Measurements from ENCODE around the gene TASP1. TPM values are rescaled to one million over a fixed set of nuclear protein-coding genes. Genes with fewer than 3 reads are reported as not detected.
A peak's percentile ranks its signal among the peaks of the same experiment; 100 is the strongest.

The TASP1 gene
- total RNA-seq, 1 donor = 6.5 TPM

DNA sequence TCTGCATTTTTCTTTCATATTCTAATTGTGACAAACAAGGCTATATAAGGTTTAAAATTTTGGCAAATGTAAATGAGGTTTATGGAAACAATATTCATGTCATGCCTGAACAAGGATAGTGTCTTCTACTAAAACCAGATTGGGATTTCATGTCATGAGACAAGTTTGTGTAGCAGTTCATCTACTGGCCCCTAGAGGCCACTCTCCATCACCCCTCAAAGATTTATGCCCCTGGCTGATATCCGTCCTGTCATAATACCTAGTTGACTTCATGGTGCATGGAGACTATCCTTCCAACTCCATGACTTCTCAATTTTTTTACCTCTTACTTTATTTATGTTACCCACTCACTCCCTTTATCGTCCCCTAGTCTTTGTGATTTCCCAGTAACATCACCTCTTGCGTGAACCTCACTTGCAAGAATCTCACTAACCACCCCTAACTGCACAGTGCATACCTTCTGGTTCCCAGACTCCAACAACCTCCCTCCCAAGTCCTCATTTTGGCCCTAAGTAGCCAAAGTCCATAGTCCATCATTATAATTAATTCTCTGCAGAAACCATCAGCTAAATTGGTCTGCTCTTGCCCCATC is 179.8 kb downstream of the TASP1 start:
- H3K4me3 ChIP-seq (ENCODE audit: low read depth, low read length) = no peak overlapping the region
- TF ChIP-seq, protein P1, sequence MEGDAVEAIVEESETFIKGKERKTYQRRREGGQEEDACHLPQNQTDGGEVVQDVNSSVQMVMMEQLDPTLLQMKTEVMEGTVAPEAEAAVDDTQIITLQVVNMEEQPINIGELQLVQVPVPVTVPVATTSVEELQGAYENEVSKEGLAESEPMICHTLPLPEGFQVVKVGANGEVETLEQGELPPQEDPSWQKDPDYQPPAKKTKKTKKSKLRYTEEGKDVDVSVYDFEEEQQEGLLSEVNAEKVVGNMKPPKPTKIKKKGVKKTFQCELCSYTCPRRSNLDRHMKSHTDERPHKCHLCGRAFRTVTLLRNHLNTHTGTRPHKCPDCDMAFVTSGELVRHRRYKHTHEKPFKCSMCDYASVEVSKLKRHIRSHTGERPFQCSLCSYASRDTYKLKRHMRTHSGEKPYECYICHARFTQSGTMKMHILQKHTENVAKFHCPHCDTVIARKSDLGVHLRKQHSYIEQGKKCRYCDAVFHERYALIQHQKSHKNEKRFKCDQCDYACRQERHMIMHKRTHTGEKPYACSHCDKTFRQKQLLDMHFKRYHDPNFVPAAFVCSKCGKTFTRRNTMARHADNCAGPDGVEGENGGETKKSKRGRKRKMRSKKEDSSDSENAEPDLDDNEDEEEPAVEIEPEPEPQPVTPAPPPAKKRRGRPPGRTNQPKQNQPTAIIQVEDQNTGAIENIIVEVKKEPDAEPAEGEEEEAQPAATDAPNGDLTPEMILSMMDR (IDR thresholded peaks at IDR 0.05; ENCODE audit: insufficient read depth, low read length) = peak; percentile 92
- peak; percentile 66 for DNase-seq (ENCODE audit: low read depth)

DNA sequence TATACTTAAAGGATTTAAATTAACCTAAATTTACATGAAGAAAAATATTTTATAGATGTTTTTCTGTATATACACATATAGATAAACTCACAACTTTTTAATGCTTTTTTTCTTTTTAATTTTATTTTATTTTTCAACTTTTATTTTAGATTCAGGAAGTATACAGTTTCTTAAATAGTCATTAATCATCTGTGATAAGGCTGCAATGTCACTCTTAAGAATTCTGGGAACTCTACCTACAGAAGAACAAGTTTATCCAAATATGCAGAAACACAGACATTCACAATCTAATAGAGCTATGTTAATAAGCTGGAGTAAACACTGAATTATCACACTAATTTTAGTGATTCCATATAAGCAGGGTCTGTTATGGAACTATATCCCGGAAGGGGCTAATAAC is 181.2 kb downstream of the TASP1 start:
- DNase-seq (ENCODE audit: low read depth) = no peak
- TF ChIP-seq, protein P1 (IDR thresholded peaks at IDR 0.05; ENCODE audit: insufficient read depth, low read length) = no peak
- H3K4me3 ChIP-seq (ENCODE audit: low read depth, low read length) = no peak overlapping the region

DNA sequence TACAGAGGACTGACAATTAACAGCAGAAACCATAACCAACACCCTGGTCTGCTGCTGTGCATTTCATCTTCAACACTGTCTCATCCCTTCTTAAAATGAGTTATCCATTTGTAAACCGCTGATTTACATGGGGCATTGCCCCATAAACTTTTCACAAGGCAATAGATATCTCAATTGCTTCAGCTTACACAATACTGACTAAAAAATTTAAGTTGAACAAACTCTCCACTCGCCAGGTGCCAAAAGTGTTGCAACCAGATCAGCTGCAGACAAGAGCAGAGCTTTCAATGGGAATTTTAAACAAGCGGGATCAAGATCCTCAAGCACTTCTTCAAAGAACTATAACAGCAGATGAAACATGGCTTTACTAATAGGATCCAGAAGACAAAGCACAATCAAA is 183.0 kb downstream of the TASP1 start:
- DNase-seq (ENCODE audit: low read depth) = peak; percentile 46
- TF ChIP-seq, protein P1 (IDR thresholded peaks at IDR 0.05; ENCODE audit: insufficient read depth, low read length) = no peak
- no peak overlapping the region for H3K4me3 ChIP-seq (ENCODE audit: low read depth, low read length)

DNA sequence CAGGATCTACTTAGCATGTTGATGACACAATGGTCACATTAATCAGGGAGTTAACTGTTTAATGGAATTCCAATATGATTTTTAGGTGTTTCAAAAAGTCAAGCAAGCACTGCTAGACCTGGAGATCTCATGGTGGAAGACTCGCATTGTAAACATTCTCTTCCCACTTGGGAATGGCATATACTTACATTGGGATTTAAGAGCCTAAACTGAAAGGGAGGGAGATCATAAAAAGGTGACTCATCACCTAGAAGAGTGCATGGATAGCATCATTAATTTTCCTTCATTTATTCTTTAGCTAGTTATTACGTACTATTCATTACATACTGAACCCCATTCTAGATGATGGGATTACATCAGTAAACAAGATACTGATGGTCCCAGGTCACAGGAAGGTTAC is 185.4 kb downstream of the TASP1 start:
- H3K4me3 ChIP-seq (ENCODE audit: low read depth, low read length) = no peak overlapping the region
- TF ChIP-seq, protein P1 (IDR thresholded peaks at IDR 0.05; ENCODE audit: insufficient read depth, low read length) = no peak
- no peak for DNase-seq (ENCODE audit: low read depth)

DNA sequence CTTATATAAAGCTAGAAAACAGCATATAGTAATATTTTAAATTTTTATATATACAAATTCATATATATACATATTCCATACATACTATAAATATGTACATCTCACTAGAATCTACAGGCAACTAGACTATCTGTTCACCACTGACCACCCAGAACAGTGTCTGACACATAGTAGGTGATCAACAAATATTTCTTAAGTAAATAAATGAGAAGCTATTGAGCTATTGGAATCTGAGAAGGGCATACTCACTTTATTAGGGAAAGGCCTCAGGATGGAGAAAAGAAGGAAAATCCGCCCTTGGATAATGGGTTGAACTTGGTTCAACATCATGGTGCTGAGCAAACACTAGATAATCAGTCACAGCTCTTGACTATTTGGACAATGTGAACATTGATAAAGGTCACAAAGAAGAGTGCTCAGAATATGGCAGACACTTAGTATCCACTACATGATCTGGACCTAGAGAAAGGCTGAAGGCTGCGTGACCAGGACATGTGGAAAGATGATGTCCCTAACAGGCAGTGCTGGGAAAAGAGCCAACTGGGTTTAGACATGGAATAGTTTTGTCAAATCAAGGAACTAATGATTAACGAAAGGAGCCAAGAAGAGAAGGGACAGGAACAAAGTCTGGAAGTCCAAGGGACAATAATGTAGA is 186.1 kb downstream of the TASP1 start:
- TF ChIP-seq, protein P1 (IDR thresholded peaks at IDR 0.05; ENCODE audit: insufficient read depth, low read length) = no peak
- no peak overlapping the region for H3K4me3 ChIP-seq (ENCODE audit: low read depth, low read length)
- DNase-seq (ENCODE audit: low read depth) = no peak

DNA sequence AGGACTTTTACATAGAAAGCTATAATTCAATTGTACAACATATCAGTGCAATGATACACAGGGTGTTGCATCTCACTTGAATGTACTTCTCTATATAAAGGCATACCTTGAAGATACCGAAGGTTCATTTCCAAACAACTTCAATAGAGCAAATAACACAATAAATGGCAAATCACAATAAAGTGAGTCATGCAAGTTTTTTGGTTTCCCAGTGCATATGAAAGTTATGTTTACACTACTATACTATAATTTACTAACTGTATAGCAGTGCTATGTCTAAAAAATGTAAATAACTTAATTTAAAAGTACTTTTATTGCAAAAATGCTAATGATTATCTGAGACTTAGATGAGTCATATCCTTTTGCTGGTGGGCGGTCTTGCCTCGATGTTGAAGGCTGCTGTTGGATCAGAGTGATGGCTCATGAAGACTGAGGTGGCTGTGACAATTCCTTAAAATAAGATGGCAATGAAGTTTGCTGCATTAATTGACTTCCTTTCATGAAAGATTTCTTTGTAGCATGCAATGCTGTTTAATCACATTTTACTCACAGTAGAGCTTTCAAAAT is 188.8 kb downstream of the TASP1 start:
- no peak overlapping the region for H3K4me3 ChIP-seq (ENCODE audit: low read depth, low read length)
- TF ChIP-seq, protein P1 (IDR thresholded peaks at IDR 0.05; ENCODE audit: insufficient read depth, low read length) = no peak
- no peak for DNase-seq (ENCODE audit: low read depth)
